Stimulated activated CD4-positive, alpha-beta T cell treated with anti-CD3 and anti-CD28 coated beads, Interleukin-15, amount 100 ng/mL, for 1 hour (primary cell): ENCODE measurements around the gene COX8A.

ENCODE experiments used
- DNase-seq, 2 donors: peaks; one replicate each; pipeline ENCODE4 v3.0.0-alpha.2; 2020; ENCODE audit warnings: low read depth in 1 of 2, low spot score in 1 of 2

COX8A gene

GRCh38 chr11:64001484-64002420 is 27.3 kb downstream of the COX8A start:
- no peak for DNase-seq

GRCh38 chr11:64003807-64004589 is 29.6 kb downstream of the COX8A start:
- no peak for DNase-seq

GRCh38 chr11:64004590-64004984 is 30.2 kb downstream of the COX8A start:
- DNase-seq = no peak

- no peak for DNase-seq
These were observed 31.3 kb downstream of the COX8A start for GRCh38 chr11:64005691-64006090.

GRCh38 chr11:64006398-64006797 is 32.0 kb downstream of the COX8A start:
- DNase-seq = no peak

- no peak for DNase-seq
These were observed 32.8 kb downstream of the COX8A start for GRCh38 chr11:64007160-64007628.

GRCh38 chr11:64007629-64008282 is 33.3 kb downstream of the COX8A start:
- DNase-seq = no peak

GRCh38 chr11:64008283-64008913 is 34.0 kb downstream of the COX8A start:
- DNase-seq = no peak

- DNase-seq = no peak
These were observed 34.7 kb downstream of the COX8A start for GRCh38 chr11:64008914-64009633.

GRCh38 chr11:64009710-64010109 is 35.3 kb downstream of the COX8A start:
- DNase-seq = no peak

GRCh38 chr11:64010783-64011182 is 36.4 kb downstream of the COX8A start:
- DNase-seq = no peak

- no peak for DNase-seq
These were observed 37.0 kb downstream of the COX8A start for GRCh38 chr11:64011371-64011770.

GRCh38 chr11:64013141-64013896 is 38.9 kb downstream of the COX8A start:
- DNase-seq = no peak

- no peak for DNase-seq
These were observed 39.9 kb downstream of the COX8A start for GRCh38 chr11:64014356-64014755.

- no peak for DNase-seq
These were observed 41.1 kb downstream of the COX8A start for GRCh38 chr11:64015510-64015909.

GRCh38 chr11:64015935-64016845 is 41.8 kb downstream of the COX8A start:
- no peak for DNase-seq

GRCh38 chr11:64017945-64018224 is 43.5 kb downstream of the COX8A start:
- no peak for DNase-seq

- DNase-seq = no peak
These were observed 43.9 kb downstream of the COX8A start for GRCh38 chr11:64018310-64018709.
